Measurements from ENCODE around the gene CCDC121. TPM values are rescaled to one million over a fixed set of nuclear protein-coding genes. Genes with fewer than 3 reads are reported as not detected.
A peak's percentile ranks its signal among the peaks of the same experiment; 100 is the strongest.
"Not testable (repeated sequence)": the region's sequence is repeated elsewhere in the genome, so short reads cannot be mapped to it uniquely, and the experiment has no call there.

CCDC121 gene
- total RNA-seq, 1 experiment from 2014 or later, result 0.87 TPM

- DNase-seq, result peak; percentile 31
- H3K36me3 ChIP-seq (ENCODE audit: low read depth, low read length), result no peaks in the 10 kb centered on the region
- H3K9ac ChIP-seq (ENCODE audit: low read length), result no peak overlapping the region
- ChIA-PET CTCF (no interaction called here), POLR2A (ENCODE audit: unreplicated experiment) (interaction anchor here (0.6 kb wide), 1 partner anchor 36 kb away, joined by 4 read pairs; no protein-coding TSS in a partner anchor)
- intact Hi-C loops (cut with micrococcal nuclease), result no loop called here
- TF ChIP-seq EZH2 (IDR thresholded peaks at IDR 0.05; ENCODE audit: low read length, unreplicated experiment), result no peak
- no peak for TF ChIP-seq CTCF (conservative IDR thresholded peaks at IDR 0.05; ENCODE audit: low read depth, low read length)
- no peak for TF ChIP-seq EZH2phosphoT487 (IDR thresholded peaks at IDR 0.05; ENCODE audit: borderline replicate concordance, low read length)
- no peaks in the 10 kb centered on the region for H3K9me2 ChIP-seq (replicated peaks; ENCODE audit: low read length)
- no peaks in the 10 kb centered on the region for H3F3A ChIP-seq (ENCODE audit: low read length, unreplicated experiment)
- H4K20me1 ChIP-seq (ENCODE audit: low read length), result no peaks in the 10 kb centered on the region
- H2AFZ ChIP-seq (ENCODE audit: low read length), result no peak overlapping the region
- H3K4me1 ChIP-seq (ENCODE audit: insufficient read depth, low read length), result peaks cover 8% of the 10 kb centered on the region
- no TSS peak for BruUV-seq (replicated peaks)
- no peak overlapping the region for H3K4me3 ChIP-seq (ENCODE audit: low read length)
- H3K4me2 ChIP-seq (ENCODE audit: low read length), result 0 out of 2 replicates have a peak overlapping the region, but pooled peaks have one; percentile 6
- H3K9me3 ChIP-seq (ENCODE audit: low read length), result no peaks in the 10 kb centered on the region
- no peaks in the 10 kb centered on the region for H3K79me2 ChIP-seq (ENCODE audit: low read length)
- peak; percentile 85 for ATAC-seq
- no peak overlapping the region for H3K27ac ChIP-seq (ENCODE audit: low read length)
- H3K27me3 ChIP-seq (ENCODE audit: low read length), result no peaks in the 10 kb centered on the region
Observed at GRCh38 chr2:27596627-27597026, 32.2 kb downstream of the CCDC121 start.

GRCh38 chr2:27595412-27595811 is 33.4 kb downstream of the CCDC121 start:
- H4K20me1 ChIP-seq (ENCODE audit: low read length); H3K79me2 ChIP-seq (ENCODE audit: low read length); BruUV-seq (replicated peaks); H3K9me2 ChIP-seq (replicated peaks; ENCODE audit: low read length); H3K4me3 ChIP-seq (ENCODE audit: low read length); H3K9ac ChIP-seq (ENCODE audit: low read length); intact Hi-C loops (cut with micrococcal nuclease); H3K27ac ChIP-seq (ENCODE audit: low read length); H3K4me2 ChIP-seq (ENCODE audit: low read length); CTCF ChIA-PET; H3K36me3 ChIP-seq (ENCODE audit: low read depth, low read length); H3K4me1 ChIP-seq (ENCODE audit: insufficient read depth, low read length); H3K9me3 ChIP-seq (ENCODE audit: low read length); DNase-seq; POLR2A ChIA-PET (ENCODE audit: unreplicated experiment); H3F3A ChIP-seq (ENCODE audit: low read length, unreplicated experiment); H2AFZ ChIP-seq (ENCODE audit: low read length); H3K27me3 ChIP-seq (ENCODE audit: low read length); ATAC-seq: not testable (repeated sequence)

- H3F3A ChIP-seq (ENCODE audit: low read length, unreplicated experiment); H3K4me3 ChIP-seq (ENCODE audit: low read length); H3K9me2 ChIP-seq (replicated peaks; ENCODE audit: low read length); H3K9ac ChIP-seq (ENCODE audit: low read length); H3K79me2 ChIP-seq (ENCODE audit: low read length); intact Hi-C loops (cut with micrococcal nuclease); DNase-seq; BruUV-seq (replicated peaks); H3K36me3 ChIP-seq (ENCODE audit: low read depth, low read length); H4K20me1 ChIP-seq (ENCODE audit: low read length); H3K27ac ChIP-seq (ENCODE audit: low read length); H3K9me3 ChIP-seq (ENCODE audit: low read length); H3K4me2 ChIP-seq (ENCODE audit: low read length); CTCF ChIA-PET; H3K4me1 ChIP-seq (ENCODE audit: insufficient read depth, low read length); ATAC-seq; H3K27me3 ChIP-seq (ENCODE audit: low read length); H2AFZ ChIP-seq (ENCODE audit: low read length); POLR2A ChIA-PET (ENCODE audit: unreplicated experiment): not testable (repeated sequence)
Observed at GRCh38 chr2:27594020-27594703, 34.6 kb downstream of the CCDC121 start.

GRCh38 chr2:27593240-27593639 is 35.6 kb downstream of the CCDC121 start:
- POLR2A ChIA-PET (ENCODE audit: unreplicated experiment), result no interaction called here
- Histone ChIP-seq H3K9me2 (replicated peaks; ENCODE audit: low read length) (no peaks in the 10 kb centered on the region), H4K20me1 (ENCODE audit: low read length) (no peaks in the 10 kb centered on the region), H3K9ac (ENCODE audit: low read length) (no peak overlapping the region), H3K27ac (ENCODE audit: low read length) (no peak overlapping the region), H3F3A (ENCODE audit: low read length, unreplicated experiment) (no peaks in the 10 kb centered on the region), H3K4me2 (ENCODE audit: low read length) (no peak overlapping the region), H2AFZ (ENCODE audit: low read length) (no peak overlapping the region), H3K9me3 (ENCODE audit: low read length) (no peaks in the 10 kb centered on the region), H3K79me2 (ENCODE audit: low read length) (no peaks in the 10 kb centered on the region), H3K36me3 (ENCODE audit: low read depth, low read length) (no peaks in the 10 kb centered on the region), H3K4me3 (ENCODE audit: low read length) (no peak overlapping the region), H3K4me1 (ENCODE audit: insufficient read depth, low read length) (peaks cover 14% of the 10 kb centered on the region), H3K27me3 (ENCODE audit: low read length) (no peaks in the 10 kb centered on the region)
- no TSS peak for BruUV-seq (replicated peaks)
- intact Hi-C loops (cut with micrococcal nuclease), result no loop called here
- no peak for ATAC-seq
- TF ChIP-seq CTCF (conservative IDR thresholded peaks at IDR 0.05; ENCODE audit: low read depth, low read length) (no peak), EZH2phosphoT487 (IDR thresholded peaks at IDR 0.05; ENCODE audit: borderline replicate concordance, low read length) (no peak), EZH2 (IDR thresholded peaks at IDR 0.05; ENCODE audit: low read length, unreplicated experiment) (no peak)
- CTCF ChIA-PET, result no interaction called here
- DNase-seq, result no peak
